HL-60/S4 treated with retinoic acid at 250 ng/mL for 4 days and 3 days (cell line): ENCODE measurements around the gene TMEM184B.
"Not testable (repeated sequence)": the region's sequence is repeated elsewhere in the genome, so short reads cannot be mapped to it uniquely, and the experiment has no call there.

ENCODE experiments used
- in situ Hi-C: fragments of 300-500 bp; cut with MboI; formaldehyde crosslinking; loops from 2 replicates; pipeline ENCODE4 v1.7.0; 2022; ENCODE audit warnings: low sequenced_read_pairs

Gene TMEM184B

GRCh38 chr22:38186429-38186828 is 86.4 kb downstream of the TMEM184B start:
- in situ Hi-C loops: no loop called here

GRCh38 chr22:38184788-38185187 is 88.0 kb downstream of the TMEM184B start:
- in situ Hi-C loops: no loop called here

GRCh38 chr22:38181453-38182200 is 91.2 kb downstream of the TMEM184B start, which contains the start of gene PLA2G6:
PLA2G6 (minus strand) TSS chr22:38181830; CDS start chr22:38169426, 12,404 bp downstream.
- in situ Hi-C loops: no loop called here

GRCh38 chr22:38180841-38181452 is 91.9 kb downstream of the TMEM184B start:
- in situ Hi-C loops: no loop called here

- in situ Hi-C loops: not testable (repeated sequence)
These were observed 94.2 kb downstream of the TMEM184B start for GRCh38 chr22:38178605-38178937.

- in situ Hi-C loops: no loop called here
These were observed 94.7 kb downstream of the TMEM184B start for GRCh38 chr22:38177926-38178604.

- in situ Hi-C loops: not testable (repeated sequence)
These were observed 95.3 kb downstream of the TMEM184B start for GRCh38 chr22:38177571-38177925.

- in situ Hi-C loops: no loop called here
These were observed 95.8 kb downstream of the TMEM184B start for GRCh38 chr22:38177044-38177443.

GRCh38 chr22:38176170-38176741 is 96.6 kb downstream of the TMEM184B start:
- in situ Hi-C loops: no loop called here

GRCh38 chr22:38175206-38176118 is 97.3 kb downstream of the TMEM184B start:
- in situ Hi-C loops: no loop called here

GRCh38 chr22:38174626-38175025 is 98.2 kb downstream of the TMEM184B start:
- in situ Hi-C loops: no loop called here

- in situ Hi-C loops: no loop called here
These were observed 99.2 kb downstream of the TMEM184B start for GRCh38 chr22:38173641-38173906.

- in situ Hi-C loops: no loop called here
These were observed 99.8 kb downstream of the TMEM184B start for GRCh38 chr22:38172832-38173640.

- in situ Hi-C loops: no loop called here
These were observed 100.6 kb downstream of the TMEM184B start for GRCh38 chr22:38171927-38172831.

GRCh38 chr22:38170469-38170868 is 102.3 kb downstream of the TMEM184B start:
- in situ Hi-C loops: no loop called here
